Astrocyte of the spinal cord (primary cell): ENCODE measurements around the gene CGB5.
A peak's percentile ranks its signal among the peaks of the same experiment; 100 is the strongest.
"Not testable (repeated sequence)": the region's sequence is repeated elsewhere in the genome, so short reads cannot be mapped to it uniquely, and the experiment has no call there.

ENCODE experiments used
- DNase-seq: peaks from one replicate; pipeline ENCODE4 v3.0.0; 2011; ENCODE audit warnings: low read depth, low spot score
- H3K4me3 ChIP-seq: 2 replicates; pipeline ENCODE4 v1.5.1; 2011; ENCODE audit warnings: low read depth, mild to moderate bottlenecking, low read length, moderate library complexity
- CTCF ChIP-seq: IDR thresholded peaks from 2 replicates; pipeline ENCODE4 v1.5.1; 2012; ENCODE audit warnings: low read depth, mild to moderate bottlenecking, low read length, inconsistent platforms
- in situ Hi-C: cut with HindIII; loops from 2 replicates; pipeline ENCODE4 v1.10.0; 2017; ENCODE audit warnings: low sequenced_read_pairs

CGB5 gene

GRCh38 chr19:49067554-49067953 lies 23.9 kb downstream of the CGB5 start:
- TF ChIP-seq CTCF = no peak
- DNase-seq = no peak
- H3K4me3 ChIP-seq = no peak overlapping the region
- in situ Hi-C loops = no loop called here

- in situ Hi-C loops = no loop called here
- TF ChIP-seq CTCF = no peak
- DNase-seq = no peak
- H3K4me3 ChIP-seq = no peak overlapping the region
Measured at GRCh38 chr19:49069026-49069425, 25.4 kb downstream of the CGB5 start.

- no peak for TF ChIP-seq CTCF
- in situ Hi-C loops = no loop called here
- DNase-seq = no peak
- no peak overlapping the region for H3K4me3 ChIP-seq
Measured at GRCh38 chr19:49070416-49070815, 26.8 kb downstream of the CGB5 start.

DNA sequence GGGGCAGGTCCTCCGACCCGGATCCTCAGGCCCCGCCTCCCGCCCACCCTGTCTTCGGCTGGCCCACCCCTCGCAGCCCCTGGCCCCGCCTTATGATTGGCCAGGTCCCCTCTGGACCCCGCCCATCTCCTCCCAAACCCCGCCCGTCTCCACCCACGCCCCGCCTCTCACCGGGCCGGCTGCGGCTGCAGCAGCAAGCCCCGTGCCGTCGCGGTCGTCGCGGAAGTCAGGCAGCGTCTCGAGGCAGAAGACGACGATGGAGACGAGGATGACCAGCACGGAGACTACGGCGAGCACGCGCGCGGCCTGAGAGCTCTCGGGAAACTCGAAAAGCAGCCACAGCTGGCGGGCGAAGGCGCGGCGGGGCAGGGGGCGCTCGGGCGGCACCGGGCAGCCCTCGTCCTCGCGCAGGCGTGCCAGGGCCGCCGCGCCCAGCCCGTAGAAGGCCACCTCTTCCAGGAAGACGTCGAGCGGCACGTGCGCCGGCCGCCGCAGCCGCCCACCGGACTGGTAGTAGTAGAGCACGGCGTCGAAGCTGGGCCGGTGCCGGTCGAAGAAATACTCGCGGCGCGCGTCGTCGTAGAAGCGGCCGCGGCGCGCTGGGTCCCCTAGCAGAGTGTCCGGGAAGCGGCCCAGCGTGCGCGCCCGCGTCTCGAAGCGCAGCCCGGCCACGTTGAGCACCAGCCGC lies 28.4 kb downstream of the CGB5 start:
- no peak for DNase-seq
- in situ Hi-C loops = no loop called here
- TF ChIP-seq CTCF = no peak
- H3K4me3 ChIP-seq = no peak overlapping the region

DNA sequence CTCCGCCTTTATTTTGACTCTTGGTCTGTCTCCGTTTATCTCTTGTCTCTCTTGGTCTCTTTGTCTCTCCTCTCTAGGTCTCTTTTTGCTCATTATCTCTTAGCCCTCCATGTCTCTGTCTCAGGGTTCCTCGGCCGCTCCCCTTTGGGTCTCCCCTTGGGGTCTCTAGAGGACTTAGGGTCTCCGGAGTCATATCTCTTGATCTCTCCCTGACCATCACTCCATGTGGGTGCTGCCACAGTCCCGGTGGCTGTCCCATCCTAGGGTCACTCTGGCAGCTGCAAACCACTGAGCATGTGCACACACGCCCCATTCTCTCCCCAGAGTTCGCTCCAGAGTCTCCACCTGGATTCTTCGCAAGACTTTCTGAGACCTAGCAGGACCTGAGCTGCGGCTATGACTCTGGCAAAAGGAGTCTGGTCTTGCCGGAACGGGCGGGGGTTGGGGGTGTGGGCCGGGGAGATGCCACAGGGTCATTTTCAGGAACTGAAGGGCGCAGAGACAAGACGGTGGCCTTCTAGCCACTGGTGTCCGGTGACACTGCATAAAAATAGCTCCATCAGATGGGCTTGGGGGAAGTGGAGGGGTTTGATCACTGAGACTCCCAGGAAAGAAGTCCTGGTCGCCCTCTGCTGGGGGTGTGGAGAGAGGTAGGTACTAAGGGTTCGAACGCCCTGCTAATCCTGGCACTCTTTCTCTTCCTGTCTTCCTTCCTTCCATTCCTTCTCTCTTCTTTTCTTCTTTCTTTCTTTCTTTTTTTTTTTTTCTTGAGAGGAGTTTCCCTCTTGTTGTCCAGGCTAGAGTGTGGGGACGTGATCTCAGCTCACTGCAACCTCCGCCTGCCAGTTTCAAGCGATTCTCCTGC lies 30.1 kb downstream of the CGB5 start:
- DNase-seq = no peak
- peak; percentile 30 for TF ChIP-seq CTCF
- in situ Hi-C loops = no loop called here
- no peak overlapping the region for H3K4me3 ChIP-seq

DNA sequence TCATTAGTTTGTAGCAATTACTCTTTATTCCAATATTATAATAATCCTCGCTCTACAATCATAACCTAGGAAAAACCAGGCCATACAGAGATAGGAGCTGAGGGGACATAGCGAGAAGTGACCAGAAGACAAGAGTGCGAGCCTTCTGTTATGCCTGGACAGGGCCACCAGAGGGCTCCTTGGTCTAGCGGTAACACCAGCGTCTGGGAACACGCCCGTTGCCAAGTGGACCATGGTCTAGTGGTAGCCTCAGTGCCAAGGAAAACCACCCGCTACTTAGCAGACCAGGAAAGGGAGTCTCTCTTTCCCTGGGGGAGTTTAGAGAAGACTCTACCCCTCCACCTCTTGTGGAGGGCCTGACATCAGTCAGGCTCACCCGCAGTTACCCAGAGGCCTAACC lies 31.2 kb downstream of the CGB5 start:
- H3K4me3 ChIP-seq, in situ Hi-C loops: not testable (repeated sequence)
- DNase-seq = peak; percentile 54
- peak; percentile 64 for TF ChIP-seq CTCF
